ENCODE results near the gene GP9.

DNA sequence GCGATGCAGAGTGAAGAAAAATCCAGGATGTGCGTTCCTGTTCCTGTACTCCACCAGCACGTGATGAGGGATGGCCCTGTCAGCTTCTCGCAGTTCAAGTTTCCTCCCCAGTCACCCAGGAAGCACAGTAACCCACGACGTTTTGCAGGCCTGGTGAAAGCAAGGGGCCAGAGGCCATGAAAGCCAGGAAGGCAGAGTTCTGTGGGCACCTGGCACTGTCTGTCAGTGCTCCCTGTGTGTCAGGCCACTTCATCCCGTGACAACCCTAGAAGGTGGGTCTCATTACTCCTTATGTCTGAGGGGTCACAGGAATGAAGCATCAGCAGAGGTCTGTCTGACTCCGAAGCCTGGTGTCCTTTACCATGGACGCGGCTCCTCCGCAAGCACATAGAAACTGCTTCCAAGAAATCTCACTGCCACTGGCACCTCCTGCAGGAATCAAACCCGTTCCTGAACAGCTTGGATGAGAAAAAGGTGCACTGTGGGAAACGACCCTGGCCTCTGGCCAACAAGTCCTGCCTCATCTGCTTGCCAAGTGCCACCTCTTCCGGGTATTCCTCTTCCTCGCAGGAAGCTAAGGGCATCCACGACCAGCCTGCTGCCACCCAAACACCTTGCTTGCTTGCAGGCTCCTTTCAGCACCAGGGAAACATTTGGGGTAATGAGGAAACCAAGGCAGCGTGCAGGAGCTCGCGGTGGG, 46.4 kb downstream of the GP9 start:
- no peak for TF ChIP-seq POLR2A (IDR thresholded peaks at IDR 0.05)
- TF ChIP-seq, protein P1, sequence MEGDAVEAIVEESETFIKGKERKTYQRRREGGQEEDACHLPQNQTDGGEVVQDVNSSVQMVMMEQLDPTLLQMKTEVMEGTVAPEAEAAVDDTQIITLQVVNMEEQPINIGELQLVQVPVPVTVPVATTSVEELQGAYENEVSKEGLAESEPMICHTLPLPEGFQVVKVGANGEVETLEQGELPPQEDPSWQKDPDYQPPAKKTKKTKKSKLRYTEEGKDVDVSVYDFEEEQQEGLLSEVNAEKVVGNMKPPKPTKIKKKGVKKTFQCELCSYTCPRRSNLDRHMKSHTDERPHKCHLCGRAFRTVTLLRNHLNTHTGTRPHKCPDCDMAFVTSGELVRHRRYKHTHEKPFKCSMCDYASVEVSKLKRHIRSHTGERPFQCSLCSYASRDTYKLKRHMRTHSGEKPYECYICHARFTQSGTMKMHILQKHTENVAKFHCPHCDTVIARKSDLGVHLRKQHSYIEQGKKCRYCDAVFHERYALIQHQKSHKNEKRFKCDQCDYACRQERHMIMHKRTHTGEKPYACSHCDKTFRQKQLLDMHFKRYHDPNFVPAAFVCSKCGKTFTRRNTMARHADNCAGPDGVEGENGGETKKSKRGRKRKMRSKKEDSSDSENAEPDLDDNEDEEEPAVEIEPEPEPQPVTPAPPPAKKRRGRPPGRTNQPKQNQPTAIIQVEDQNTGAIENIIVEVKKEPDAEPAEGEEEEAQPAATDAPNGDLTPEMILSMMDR (IDR thresholded peaks at IDR 0.05) = no peak

All from suprapubic skin (tissue), 3 donors.